Activated T-cell treated with anti-CD3 and anti-CD28 coated beads for 4 hours (primary cell): ENCODE data around the gene ALG1.
"Not testable (repeated sequence)": the region's sequence is repeated elsewhere in the genome, so short reads cannot be mapped to it uniquely, and the experiment has no call there.

Source experiments
- DNase-seq: peaks from one replicate; pipeline ENCODE4 v3.0.0-alpha.2; 2020

The ALG1 gene, protein sequence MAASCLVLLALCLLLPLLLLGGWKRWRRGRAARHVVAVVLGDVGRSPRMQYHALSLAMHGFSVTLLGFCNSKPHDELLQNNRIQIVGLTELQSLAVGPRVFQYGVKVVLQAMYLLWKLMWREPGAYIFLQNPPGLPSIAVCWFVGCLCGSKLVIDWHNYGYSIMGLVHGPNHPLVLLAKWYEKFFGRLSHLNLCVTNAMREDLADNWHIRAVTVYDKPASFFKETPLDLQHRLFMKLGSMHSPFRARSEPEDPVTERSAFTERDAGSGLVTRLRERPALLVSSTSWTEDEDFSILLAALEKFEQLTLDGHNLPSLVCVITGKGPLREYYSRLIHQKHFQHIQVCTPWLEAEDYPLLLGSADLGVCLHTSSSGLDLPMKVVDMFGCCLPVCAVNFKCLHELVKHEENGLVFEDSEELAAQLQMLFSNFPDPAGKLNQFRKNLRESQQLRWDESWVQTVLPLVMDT

GRCh38 chr16:5071681-5072333 is at the start of gene ALG1:
ALG1 (plus strand) TSS chr16:5071843; CDS start chr16:5071850, 7 bp downstream.
- peak; percentile 84 for DNase-seq

DNA sequence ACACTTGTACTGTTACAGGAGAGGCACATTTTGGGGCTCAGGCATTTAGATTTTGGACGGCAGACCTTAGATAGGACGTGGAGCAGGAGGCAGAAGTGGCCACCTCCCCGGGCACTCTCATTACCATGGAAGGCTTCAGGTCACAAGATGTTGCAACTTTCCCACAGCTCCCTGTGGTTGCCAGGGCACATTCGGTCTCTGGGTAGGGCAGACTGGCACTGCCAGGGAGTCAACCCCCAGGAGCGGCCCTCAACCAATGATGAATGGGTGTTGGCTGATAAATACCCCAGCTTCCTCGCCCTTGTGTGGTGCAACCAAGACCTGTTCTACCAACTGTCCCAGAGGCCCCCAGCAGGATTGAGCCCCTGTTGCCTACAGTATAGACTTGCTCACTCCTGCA is 49.1 kb upstream of the ALG1 start:
- no peak for DNase-seq

DNA sequence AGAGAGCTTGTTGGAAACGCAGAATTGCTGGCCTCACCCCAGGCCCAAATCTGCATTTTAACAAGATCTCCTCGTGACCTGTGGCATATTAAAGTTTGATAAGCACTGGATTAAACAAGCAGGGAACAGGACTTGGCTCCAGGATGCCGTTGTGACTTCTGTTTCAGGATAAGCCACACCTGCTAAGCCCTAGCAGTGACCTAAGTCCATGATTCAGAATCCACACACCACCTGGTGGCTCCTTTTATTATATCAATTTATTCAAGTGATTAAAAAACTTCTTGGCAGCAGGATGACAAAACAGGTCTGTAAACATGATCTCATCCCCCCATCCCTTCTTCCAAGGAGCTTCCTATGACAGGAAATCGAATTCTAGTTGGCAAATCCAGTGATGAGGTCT is 47.0 kb upstream of the ALG1 start:
- DNase-seq, result no peak

GRCh38 chr16:5025171-5025632 is 46.4 kb upstream of the ALG1 start:
- DNase-seq, result no peak

GRCh38 chr16:5026664-5027063 is 45.0 kb upstream of the ALG1 start:
- DNase-seq, result no peak

DNA sequence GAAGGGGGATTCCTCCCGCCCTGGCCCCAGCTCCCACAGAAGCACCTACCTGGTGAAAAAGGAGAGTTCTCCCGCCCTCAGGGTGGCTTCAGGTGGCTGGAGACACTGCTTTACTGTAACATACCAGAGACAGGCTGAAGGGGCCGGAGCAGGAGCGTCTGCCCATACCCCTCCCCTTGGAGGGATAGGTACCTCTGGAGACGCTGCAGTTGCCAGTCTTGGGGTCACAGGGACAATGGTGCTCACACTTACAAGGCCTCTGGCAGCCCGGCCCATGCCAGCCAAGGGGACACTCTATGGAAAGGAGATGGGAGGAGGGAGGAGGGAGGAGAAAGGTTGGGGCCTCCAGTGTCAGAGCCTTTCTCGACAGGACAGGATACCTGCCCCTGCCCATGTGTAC is 44.6 kb upstream of the ALG1 start:
- no peak for DNase-seq

GRCh38 chr16:5027575-5028235 is 43.9 kb upstream of the ALG1 start:
- DNase-seq, result no peak

DNA sequence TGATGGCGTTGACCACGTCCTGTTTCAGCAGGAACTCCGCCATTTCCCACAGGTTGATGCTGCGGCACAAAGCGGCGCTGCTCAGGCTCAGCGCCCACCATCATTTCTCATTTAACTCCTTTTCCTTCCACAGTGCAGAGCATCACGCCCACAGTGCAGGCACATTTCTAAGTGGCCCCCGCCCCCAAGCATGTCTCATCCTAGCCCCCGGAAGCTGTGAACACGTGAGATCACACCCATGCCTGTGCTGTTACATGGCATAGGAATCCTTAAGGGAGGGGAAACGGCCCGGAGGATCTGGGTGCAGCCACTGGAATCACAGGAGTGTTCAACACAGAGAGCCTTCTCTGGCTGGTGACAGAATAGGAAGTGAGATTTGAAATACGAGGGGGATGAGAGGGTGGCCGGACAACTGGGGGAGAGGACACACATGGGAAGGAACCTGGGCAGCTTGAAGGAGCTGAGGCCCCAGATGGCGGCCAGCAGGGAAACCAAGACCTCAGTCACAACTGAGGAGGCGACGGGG is 42.6 kb upstream of the ALG1 start:
- no peak for DNase-seq

GRCh38 chr16:5030251-5030870 is 41.3 kb upstream of the ALG1 start:
- DNase-seq, result no peak

DNA sequence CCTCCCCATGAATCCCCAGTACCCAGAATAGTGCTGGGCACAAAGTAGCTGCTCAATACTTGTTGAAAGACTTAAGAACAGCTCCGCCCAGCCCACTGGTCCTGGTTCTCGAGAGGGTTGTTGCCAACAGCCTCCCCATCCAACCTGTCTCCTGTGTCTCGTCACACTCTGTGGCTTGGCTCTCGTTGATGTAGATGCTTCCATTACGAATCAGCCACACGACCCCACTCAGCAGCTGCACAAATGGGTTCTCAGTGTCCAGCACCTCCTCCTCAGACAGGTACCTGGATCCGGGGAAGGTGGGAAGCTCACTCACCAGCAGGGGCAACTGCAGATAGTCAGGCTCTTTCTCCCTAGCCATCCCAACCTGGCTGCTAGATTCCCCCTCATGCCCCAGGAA is 40.0 kb upstream of the ALG1 start:
- no peak for DNase-seq

DNA sequence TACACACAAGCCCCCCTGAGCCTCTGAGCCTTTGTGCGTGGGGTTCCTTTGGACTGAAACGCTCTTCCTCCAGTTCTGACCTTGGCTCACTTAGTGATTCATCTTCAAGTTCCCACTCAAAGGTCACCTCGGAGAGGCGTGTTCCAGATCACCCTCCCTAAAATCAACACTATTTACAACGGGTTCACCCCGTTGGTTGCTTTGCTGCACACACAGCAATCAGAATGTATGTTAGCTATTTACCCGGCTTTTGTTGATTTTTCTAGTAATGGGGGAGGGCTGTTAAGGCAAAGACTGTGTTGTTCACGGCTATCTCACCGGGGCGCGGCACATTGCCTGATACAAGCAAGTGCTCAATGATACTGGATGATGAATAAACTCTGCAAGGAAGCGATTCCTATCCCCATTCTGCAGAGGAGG is 38.9 kb upstream of the ALG1 start:
- DNase-seq, result no peak

GRCh38 chr16:5033256-5034166 is 38.1 kb upstream of the ALG1 start, which contains the start of gene NAGPA:
NAGPA (minus strand) TSS chr16:5033935; CDS start chr16:5033914, 21 bp downstream.
- DNase-seq, result peak; percentile 76

DNA sequence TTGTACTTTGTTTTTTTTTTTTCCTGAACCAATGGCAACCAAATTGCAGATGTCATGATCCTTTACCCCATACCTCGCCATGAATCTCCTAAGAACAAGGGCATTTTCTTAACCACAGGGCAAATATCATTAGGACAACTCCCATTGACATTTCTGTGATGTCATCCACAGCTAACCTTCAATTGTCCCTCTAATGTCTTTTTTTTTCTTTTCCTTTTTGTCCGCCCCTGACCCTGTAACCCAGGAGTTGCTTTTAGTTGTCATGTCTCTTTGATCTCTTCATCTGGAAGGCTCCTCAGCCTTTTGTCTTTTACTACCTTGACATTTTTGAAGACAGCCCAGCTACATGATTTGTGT is 37.5 kb upstream of the ALG1 start:
- no peak for DNase-seq

DNA sequence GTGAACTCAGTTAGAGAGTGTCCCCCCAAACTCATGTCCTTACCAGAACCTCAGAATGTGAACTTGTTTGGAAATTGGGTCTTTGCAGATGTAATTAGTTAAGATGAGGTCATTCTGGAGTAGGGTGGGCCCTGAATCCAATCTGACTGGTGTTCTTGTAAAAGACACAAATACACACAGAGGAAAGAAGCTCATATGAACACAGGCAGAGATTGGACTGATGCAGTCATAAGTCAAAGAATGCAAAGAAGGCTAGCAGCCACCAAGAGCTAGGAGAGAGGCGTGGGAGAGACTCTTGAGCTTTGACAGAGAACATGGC is 35.8 kb upstream of the ALG1 start:
- no peak for DNase-seq

- no peak for DNase-seq
These were observed 35.2 kb upstream of the ALG1 start for GRCh38 chr16:5036228-5037156.

GRCh38 chr16:5040451-5040850 is 31.2 kb upstream of the ALG1 start:
- no peak for DNase-seq

GRCh38 chr16:5041600-5042133 is 30.0 kb upstream of the ALG1 start:
- no peak for DNase-seq

GRCh38 chr16:5042574-5043171 is 29.0 kb upstream of the ALG1 start:
- no peak for DNase-seq

- DNase-seq, result no peak
These were observed 27.6 kb upstream of the ALG1 start for GRCh38 chr16:5044011-5044540.

DNA sequence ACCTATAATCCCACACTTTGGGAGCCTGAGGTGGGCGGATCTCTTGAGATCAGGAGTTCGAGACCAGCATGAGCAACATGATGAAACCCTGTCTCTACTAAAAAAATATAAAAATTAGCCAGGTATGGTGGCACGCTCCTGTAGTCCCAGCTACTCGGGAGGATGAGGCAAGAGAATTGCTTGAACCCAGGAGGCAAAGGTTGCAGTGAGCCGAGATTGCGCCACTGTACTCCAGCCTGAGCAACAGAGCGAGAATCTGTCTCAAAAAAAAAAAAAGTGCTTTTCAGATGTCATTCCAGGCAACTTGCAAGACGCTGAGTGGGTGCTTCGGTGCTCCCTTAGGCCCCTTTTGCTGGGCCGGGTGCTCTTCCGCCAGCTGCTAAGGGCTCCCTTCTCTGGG is 27.1 kb upstream of the ALG1 start:
- DNase-seq, result not testable (repeated sequence)
